GM18861 (cell line): ENCODE data around the gene OR4A5.
"Not testable (repeated sequence)": the region's sequence is repeated elsewhere in the genome, so short reads cannot be mapped to it uniquely, and the experiment has no call there.

Experiments used
- ATAC-seq: cut with Tn5 transposase; IDR thresholded peaks from one replicate; pipeline ENCODE4 v1.9.1; 2021; ENCODE audit not compliant: unreplicated experiment

Gene OR4A5

GRCh38 chr11:54706532-54706931, at the start of gene OR4A5:
Gene OR4A5 (plus strand): TSS chr11:54706832. CDS start chr11:54706885, 53 bp downstream.
- not testable (repeated sequence) for ATAC-seq

GRCh38 chr11:54720094-54720493, 13.5 kb downstream of the OR4A5 start:
- ATAC-seq = not testable (repeated sequence)
